SKM-1 (cell line): Measurements from ENCODE around the gene CERS1.
A peak's percentile ranks its signal among the peaks of the same experiment; 100 is the strongest.
"Not testable (repeated sequence)": the region's sequence is repeated elsewhere in the genome, so short reads cannot be mapped to it uniquely, and the experiment has no call there.

Experiments used
- DNase-seq: peaks from one replicate; lab custom pipeline; 2025; ENCODE audit not compliant: unreplicated experiment; lab: John Stamatoyannopoulos, UW

Gene CERS1

DNA sequence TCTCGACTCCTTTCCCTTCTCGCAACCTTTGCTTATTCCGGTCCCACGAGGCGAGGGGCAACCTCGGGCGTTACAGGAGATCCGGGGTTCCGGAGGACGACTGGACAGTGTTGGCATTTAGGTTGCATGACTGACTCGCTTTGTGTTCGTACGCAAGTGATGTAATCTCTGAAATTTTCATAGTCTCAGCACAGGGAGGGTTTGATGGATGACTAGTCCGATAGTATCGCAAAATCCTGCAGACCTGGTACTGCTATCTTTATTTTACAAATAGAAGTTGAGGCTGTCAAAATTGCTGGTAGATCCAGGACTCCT, 23.9 kb upstream of the CERS1 start:
- no peak for DNase-seq

DNA sequence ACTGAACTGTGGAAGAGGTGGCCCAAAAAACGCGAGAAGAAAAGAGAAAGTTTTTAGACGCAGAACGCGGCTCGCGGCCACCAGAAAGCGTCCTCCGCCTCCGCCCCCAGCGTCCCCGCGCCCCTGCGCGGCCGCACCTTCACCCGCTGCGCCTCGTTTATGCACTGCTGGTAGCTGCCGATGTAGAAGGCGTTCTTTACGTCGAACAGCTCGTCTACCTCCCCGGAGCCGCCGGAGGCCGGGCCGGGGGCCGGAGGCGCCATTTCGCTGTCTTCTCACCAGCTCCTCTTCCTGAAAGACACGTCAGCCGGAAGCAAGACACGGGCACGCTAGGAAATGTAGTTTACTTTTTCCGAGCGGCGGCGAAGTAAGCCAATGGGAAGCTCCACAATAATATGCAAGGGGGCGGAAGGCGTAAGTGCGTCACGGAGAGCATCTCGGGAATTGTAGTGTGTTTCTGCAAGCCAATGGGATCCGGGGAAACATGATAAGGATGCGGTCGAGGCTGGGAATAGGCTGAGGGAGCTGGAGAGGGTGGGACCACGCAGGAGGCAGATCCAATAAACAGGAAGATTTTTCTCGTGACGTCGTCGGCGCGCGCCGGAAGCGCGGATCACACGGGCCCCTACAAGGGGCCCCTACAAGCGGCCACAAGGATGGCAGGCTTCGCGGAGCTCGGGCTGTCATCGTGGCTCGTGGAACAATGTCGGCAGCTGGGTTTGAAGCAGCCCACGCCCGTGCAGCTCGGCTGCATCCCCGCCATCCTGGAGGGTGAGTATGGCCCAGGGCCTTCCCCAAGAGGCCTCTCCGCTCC, 23.3 kb upstream of the CERS1 start, which contains the start of the genes COPE and DDX49:
TSS of gene COPE (minus strand) at position 302 of the 814 bp plus-strand sequence. CDS start at position 263, 39 bp downstream.
TSS of gene DDX49 (plus strand) at position 630 of the 814 bp plus-strand sequence. CDS start at position 657, 27 bp downstream.
- peak; percentile 100 for DNase-seq

DNA sequence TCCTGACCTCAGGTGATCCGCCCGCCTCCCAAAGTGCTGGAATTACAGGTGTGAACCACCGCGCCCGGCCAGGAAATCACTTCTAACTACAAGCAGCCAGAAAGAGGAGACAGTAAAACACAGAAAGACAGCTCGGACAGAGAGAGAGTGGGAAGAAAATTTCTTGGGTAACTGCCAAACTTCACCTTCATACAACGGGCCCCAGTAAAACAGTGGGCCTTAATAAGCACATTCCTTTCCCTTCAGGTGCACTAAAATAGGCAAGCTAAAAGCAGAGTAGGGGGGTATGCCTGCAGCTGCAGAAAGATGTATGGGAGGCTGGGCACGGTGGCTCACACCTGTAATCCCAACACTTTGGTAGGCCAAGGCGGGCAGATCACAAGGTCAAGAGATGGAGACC, 21.6 kb upstream of the CERS1 start:
- not testable (repeated sequence) for DNase-seq

DNA sequence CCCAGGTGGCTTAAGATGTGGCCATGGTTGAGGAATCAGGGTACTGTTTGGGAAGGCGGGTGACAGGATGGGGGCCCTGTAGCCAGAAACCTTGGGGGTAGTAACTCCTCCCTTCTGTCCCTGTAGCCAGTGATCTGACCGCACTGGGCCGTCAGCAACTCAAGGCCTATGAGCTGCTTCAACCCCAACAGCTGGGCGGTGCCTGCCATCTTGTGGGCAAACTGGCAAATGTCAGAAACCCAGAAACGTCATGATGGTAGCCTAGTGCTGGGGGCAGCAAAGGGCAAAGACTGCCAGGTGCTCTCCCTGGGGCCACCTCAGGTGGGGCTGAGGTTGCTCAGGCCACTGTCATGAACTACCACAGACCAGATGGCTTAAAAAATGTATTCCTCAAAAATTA, 19.7 kb upstream of the CERS1 start:
- DNase-seq = no peak

DNA sequence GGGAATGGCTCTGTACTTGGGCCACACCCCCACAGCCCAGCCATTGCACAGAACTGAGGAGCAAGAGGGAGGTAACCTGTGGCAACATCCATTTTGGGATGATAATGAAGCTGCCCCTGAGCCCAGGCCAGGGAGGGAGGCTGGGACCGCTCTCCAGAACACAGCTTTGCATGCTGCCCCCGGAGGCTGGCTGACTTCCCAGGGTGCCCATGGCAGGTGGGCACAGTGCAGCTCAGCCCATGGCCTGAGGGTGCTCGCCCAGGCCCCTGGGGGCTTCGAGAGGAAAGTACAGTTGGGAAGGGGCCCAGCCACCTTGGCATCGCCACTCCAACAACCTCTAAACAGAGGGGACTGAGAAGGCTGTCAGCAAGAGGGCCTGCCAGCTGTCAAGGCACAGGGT, 17.5 kb upstream of the CERS1 start:
- no peak for DNase-seq

DNA sequence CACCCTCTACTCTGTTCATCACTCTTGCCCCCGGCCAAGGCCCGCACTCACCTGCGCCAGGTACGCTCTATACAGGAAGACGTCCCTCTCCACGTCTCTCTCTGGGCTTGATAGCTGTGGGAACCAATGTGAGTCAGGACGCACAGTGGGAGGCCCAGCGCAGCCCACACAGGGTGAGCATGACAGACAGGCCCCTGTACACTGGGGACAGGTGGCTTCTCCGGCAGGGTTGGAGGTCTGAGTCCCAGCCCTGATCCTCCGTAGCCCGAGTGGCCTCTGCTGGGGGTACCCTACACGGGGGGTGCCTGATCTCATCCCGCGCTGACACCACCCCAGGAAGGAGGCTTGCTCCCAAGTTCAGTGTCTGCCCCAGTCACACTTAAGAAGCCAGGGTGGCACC, 17.0 kb upstream of the CERS1 start:
- no peak for DNase-seq

DNA sequence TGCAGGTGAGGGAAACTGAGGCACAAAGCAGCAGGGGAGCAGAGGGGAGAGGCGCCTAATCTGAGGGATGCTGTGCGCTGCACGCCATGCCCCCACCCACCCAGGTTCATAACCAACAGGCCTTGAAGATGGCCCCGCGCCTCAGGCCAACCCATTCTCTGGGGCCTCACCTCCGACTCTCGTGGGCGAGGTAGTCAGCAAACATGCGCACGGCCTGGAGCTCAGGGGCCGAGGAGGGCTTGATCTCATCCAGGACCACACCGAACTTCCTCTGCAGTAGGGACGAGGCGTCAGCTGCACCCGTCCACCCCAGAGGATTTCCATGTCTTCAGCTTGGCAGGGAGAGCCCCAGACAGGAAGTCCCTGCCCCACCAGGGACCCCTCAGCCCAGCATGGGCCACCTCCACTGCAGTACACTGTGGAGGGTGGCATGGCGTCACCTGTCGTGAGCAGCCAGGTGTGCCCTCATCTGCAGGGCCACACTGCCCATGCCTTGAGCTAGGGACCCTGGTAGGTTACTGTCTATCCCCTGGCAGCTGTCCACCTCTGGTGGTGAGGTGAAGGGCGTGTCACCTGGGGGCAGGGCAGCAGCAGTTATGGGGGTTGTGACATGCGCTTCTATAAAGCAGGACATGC, 15.0 kb upstream of the CERS1 start:
- no peak for DNase-seq

DNA sequence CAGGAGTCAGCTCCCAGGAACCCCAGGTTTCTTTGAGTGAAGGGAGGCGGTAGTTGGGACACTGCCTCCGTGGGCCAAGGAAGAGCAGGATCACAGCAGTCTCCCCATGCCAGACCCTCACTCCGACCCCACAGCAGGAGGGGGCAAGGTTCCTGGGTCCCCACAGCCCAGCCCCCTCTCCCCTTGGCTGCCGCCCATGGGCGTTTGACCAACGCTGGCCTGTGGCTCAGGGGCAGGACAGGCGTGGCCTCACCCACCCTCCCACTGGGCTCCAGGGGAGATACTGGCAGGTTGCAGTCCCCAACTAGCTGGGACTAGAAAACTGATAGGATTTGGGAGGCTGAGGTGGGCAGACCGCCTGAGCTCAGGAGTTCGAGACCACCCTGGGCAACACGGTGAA, 14.1 kb upstream of the CERS1 start:
- no peak for DNase-seq

DNA sequence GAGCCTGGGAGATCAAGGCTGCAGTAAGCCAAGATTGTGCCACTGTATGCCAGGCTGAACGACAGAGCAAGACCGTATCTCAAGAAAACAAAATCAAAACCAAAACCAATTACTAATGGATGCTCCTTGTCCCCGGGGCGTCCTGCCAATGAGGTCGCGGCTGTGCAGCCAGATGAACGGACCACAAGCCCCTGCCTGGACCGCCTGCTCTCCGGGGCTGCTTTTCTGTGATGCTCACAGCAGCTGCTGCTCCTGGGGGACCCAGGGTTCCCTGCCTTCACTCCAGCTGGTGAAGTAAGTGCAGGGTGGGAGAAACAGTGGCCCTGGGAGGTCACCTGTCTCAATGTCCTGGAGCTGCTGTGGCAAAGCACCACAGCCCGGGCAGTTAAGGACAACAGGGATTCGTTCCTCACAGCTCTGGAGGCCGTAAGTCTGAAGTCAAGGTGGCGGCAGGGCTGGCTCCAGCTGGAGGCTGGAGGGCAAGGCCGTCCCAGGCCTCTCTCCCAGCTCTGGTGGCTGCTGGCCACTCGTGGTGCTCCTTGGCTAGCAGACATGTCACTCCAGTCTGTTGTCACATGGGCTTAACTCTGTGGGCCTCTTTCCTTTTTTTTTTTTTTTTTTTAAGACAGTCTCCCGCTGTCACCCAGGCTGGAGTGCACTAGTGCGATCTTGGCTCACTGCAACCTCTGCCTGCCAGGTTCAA, 13.1 kb upstream of the CERS1 start:
- DNase-seq = no peak

DNA sequence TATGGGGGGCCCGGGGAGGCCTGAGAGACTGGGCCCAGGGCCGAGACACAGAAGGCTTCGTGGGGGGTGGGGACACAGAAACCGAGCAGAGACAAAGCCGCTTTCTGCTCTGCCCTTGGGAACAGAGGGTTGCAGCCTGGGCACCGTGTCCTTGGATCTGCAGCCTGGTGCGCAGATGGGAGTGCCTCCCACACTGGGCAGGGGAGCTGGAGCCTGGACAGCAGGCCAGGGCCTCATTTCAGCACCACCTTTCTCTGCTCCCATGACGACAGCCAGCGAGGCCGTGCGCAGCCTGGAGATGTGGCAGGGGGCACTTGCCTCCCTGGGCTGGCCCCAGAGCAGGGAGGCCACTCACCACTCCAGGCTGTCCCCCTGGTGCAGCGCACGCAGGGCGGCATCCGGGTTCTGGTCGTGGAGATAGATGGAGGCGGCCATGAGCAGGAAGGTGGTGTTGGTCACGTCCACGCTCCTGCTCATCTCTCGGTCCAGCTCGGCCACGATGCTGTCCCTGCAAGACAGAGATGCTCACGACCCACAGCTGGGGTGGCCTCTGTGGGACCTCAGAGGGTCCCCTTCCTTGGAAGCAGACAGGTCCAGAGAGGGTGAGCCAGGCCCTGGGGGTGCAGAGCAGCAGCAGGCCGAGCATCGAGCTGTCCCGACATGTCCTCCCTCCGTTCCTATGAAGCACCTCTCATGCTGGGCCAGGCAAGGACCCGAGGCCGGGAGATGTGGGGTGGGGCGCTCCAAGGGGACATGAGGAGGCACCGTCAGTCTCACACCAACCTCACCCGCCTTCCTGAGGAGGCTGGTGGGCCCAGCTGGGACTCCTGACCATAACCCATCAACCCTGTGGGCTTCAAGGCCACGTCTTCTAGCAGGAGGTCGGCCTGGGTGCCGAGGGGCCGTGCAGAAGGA, 10.9 kb upstream of the CERS1 start:
- no peak for DNase-seq

DNA sequence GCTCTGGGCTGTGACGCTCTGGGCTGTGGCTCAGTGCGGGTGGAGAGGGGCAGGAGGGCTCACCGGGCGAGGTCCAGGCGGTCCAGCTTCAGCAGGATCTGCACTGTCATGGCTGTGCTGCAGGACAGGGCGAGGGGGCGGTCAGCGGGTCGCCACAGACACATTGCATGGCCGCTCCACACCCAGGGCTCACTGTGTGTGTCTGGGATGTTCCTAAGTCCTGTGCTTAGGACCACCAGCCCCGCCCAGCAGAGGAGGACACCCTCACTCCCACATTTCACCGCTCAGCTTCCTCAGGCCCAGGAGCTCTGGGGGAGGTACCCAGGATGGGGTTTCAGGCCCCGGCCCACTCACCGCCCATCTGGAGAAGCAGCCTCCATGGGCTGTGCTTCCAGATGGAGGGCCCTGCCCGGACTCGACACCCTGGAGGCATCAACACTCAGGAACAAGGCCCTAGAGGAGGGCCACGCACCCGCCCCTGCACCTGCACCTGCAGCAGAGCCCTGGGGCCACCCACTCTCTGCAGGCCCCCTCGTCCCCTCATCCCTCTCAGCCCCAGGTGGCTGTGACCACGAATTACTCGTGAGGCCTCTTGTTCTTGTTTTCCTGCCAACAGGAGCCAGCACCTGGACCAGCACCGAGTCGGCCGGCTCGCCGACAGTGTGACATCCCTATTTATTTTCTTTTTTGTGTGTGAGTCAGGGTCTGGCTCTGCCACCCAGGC, 9.7 kb upstream of the CERS1 start:
- DNase-seq = no peak

DNA sequence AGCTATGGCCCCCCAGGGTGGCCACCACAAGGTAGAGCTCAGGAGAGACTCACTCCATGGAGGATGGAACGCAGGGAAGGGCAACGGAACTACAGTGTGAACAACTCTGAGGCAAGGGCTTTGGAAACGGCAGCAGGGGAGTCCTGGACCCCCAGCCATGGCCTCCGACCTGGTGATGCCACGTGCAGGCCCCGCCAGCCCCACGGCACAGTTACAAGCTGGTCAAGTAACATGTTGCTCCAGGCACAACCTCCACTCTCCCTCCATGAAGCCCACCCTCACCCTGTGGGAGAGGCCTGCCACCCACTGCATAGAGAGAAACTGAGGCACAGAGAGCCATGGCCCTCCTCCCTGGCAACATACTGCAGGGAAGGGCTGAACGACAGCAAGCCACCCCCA, 9.1 kb upstream of the CERS1 start:
- DNase-seq = no peak

DNA sequence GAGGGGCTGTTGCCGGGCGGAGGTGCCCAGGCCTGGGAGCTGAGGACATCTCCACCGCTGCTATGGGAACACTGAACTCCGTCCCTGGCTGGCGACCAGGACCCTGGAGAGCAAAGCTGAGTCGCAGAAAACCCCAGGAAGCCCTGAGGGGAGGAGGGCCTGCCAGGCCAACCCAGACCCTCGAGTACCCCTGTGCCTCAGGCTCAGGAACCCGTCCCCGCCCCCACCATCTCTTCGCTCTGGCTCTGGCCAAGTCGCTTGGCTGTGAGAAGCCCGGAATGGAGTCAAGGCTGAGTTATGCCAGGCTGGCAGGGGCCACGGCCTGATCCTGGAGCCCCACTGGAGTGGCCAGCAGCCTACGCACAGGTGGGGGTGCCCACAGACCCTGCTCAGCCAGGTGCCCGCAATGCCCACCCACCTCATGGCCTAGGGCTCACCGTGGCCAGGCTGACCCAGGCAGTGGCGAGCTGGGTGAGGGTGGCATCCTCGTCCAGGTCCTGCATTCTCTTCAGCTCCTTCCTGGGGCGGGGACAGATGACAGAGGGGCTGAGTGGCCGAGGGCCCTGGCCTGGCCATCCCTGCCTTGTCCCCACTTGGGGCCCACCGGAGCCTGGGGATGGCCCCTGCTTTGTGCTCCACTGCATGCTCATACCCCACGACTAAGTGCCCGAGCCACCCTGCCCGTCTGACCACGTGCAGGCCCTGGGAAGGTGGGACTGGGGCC, 8.5 kb upstream of the CERS1 start:
- no peak for DNase-seq

DNA sequence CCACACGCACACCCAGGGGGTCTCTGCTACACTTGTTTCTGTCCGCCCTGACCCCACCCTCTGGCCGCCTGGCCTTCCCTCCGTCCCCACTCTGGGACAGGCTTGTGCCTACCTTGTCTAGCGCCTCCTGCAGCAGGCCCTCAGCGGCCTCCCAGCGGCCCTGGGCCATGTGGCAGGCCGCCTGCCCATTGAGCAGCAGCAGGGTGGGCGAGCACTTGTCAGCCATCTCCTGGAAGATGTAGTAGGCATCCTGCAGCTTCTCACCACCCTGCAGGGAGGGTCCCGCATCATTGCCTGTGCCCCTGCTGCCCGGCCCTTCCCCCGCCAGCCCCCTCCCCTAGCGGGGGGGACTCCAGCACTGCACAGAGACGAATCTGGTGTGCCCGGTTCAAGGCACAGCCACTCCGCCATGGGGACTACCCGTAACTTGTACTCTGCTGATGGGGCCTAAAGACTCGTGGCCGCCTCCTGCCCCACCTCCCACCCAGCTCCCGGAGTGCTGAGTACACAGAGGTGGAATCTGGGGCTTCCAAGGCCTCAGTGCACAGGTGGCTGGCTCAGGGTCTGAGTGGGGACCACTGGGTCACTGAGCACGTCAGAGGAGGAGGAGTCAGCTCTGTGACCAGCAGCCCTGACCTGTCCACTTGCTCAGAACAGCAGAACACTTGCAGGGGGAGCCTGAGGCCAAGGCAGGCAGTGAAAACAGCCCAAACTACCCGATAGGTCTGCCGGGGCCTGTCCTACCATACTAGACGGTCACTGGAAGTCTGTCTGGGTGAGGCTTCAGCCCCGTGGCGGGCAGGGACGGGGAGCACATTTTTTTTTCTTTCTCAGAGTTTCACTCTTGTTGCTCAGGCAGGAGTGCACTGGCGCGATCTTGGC, 7.4 kb upstream of the CERS1 start:
- DNase-seq = no peak

DNA sequence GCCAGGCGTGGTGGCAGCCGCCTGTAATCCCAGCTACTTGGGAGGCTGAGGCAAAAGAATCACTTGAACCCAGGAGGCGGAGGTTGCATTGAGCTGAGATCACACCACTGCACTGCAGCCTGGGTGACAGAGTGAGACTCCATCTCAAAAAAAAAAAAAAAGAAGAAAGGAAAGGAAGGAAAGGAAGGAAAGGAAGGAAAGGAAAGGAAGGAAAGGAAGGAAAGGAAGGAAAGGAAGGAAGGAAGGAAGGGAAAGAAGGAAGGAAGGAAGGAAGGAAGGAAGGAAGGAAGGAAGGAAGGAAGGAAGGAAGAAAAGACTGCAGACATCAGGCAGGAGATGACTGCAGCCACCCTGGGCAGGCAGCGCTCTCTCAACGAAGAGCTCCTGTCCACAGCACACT, 6.6 kb upstream of the CERS1 start:
- not testable (repeated sequence) for DNase-seq

DNA sequence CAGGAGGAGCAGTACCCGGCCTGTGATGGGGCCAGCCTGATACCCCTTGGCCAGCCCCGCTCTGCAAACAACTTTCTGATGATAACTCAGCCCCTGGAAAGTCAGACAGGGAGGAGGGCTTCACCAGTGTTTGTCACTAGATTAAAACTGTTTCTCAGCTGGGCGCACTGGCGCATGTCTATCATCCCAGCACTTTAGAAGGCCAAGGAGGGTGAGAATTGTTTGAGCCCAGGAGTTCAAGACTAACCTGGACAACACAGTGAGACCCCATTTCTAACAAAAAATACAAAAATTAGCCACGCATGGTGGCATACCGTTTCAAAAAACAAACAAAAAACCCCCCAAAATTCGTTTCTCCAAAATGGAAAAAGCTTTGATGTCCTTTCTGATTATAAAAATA, 5.5 kb upstream of the CERS1 start:
- no peak for DNase-seq

DNA sequence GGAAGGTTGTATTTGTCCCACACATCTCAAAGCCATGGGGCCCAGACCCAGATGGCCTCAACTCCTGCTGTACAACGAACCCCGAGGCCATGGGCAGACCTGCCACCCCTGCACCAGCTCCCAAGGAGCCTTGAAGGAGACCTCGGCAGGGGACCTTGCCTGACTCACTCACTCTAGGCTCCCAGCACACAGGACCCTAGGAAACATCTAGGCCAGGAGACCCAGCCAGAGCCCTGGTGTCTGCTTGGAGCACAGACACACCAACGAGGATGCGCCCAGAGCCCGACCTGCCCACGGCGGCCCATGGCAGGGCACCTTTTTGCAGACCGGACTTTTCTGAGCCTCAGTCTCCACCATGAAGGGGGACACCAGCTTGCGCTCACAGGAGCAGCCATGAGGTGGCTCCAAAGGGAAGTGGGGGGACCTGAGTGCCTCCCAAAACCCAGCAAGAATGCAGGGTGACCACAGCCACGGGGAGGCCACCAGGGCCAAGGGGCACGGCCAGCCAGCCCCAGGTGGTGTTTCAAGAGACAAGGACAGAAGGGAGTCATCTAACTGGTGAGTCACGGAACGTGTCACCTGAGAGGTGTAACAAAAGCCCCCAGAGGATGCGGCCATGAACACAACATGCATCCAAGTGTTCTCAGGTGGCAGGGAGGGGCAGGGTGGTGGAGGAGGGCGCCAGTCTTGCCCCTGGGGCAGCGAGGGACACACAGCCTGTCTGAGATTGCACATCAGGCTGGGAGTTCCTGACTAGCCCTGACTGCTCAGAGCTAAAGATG, 4.9 kb upstream of the CERS1 start:
- DNase-seq = no peak
